HepG2 (cell line): Measurements from ENCODE around the gene PGS1. TPM values are rescaled to one million over a fixed set of nuclear protein-coding genes. Genes with fewer than 3 reads are reported as not detected.

Experiments used
- CSRNP2 ChIP-seq: sonication (generic); formaldehyde crosslinking; conservative IDR thresholded peaks from 2 replicates; pipeline ENCODE4 v1.8.0; 2022; ENCODE audit warnings: low read depth, missing genetic modification reagents
- FOSL1 ChIP-seq: sonication (generic); formaldehyde crosslinking; IDR thresholded peaks from 2 replicates; pipeline ENCODE4 v1.9.0; 2021; ENCODE audit warnings: missing genetic modification reagents, borderline replicate concordance
- GZF1 ChIP-seq: sonication (generic); formaldehyde crosslinking; IDR thresholded peaks from 2 replicates; pipeline ENCODE4 v1.5.1; 2020; ENCODE audit warnings: mild to moderate bottlenecking, missing genetic modification reagents
- HNF4G ChIP-seq, 2 experiments: sonication (generic) in 1 of 2; formaldehyde crosslinking in 1 of 2; IDR thresholded peaks; 2 replicates each; pipeline versions ENCODE4 v1.4.0 to v1.6.1; 2011 to 2020; ENCODE audit warnings: borderline replicate concordance in 2 of 2, low read depth in 2 of 2, mild to moderate bottlenecking in 2 of 2, low read length in 1 of 2, missing genetic modification reagents in 1 of 2, moderate library complexity in 1 of 2
- HNRNPUL1 ChIP-seq: fragments of 200-400 bp; formaldehyde crosslinking; IDR thresholded peaks from 2 replicates; pipeline ENCODE4 v1.6.1; 2017; ENCODE audit warnings: low read depth, mild to moderate bottlenecking, low read length, moderate library complexity
- KDM2A ChIP-seq: sonication (generic); formaldehyde crosslinking; IDR thresholded peaks from 2 replicates; pipeline ENCODE4 v1.4.0; 2020; ENCODE audit warnings: low read depth, missing genetic modification reagents, borderline replicate concordance
- MED13 ChIP-seq: sonication (generic); formaldehyde crosslinking; IDR thresholded peaks from 2 replicates; pipeline ENCODE4 v1.5.0; 2020; ENCODE audit warnings: missing genetic modification reagents
- MZF1 ChIP-seq: sonication (generic); formaldehyde crosslinking; IDR thresholded peaks from 2 replicates; pipeline ENCODE4 v1.8.1; 2023; ENCODE audit warnings: mild to moderate bottlenecking, missing genetic modification reagents, borderline replicate concordance
- RBFOX2 ChIP-seq: fragments of 200-400 bp; formaldehyde crosslinking; IDR thresholded peaks from 2 replicates; pipeline ENCODE4 v1.6.1; 2017; ENCODE audit warnings: low read depth, mild to moderate bottlenecking, low read length
- SPEN ChIP-seq: sonication (generic); formaldehyde crosslinking; IDR thresholded peaks from 2 replicates; pipeline ENCODE4 v1.5.1; 2020; ENCODE audit warnings: low read depth, mild to moderate bottlenecking, missing genetic modification reagents
- THAP9 ChIP-seq: sonication (generic); formaldehyde crosslinking; IDR thresholded peaks from 2 replicates; pipeline ENCODE4; 2020; ENCODE audit warnings: missing genetic modification reagents, mild to moderate bottlenecking, borderline replicate concordance
- TOE1 ChIP-seq: sonication (generic); formaldehyde crosslinking; IDR thresholded peaks from 2 replicates; pipeline ENCODE4 v1.4.0; 2020; ENCODE audit warnings: mild to moderate bottlenecking, missing genetic modification reagents
- ZNF350 ChIP-seq: sonication (generic); formaldehyde crosslinking; IDR thresholded peaks from 2 replicates; pipeline ENCODE4 v1.4.0; 2020; ENCODE audit warnings: mild to moderate bottlenecking, low read depth, missing genetic modification reagents, borderline replicate concordance
- ZNF432 ChIP-seq: sonication (generic); formaldehyde crosslinking; IDR thresholded peaks from 2 replicates; pipeline ENCODE4 v1.5.0; 2020; ENCODE audit warnings: missing genetic modification reagents, mild to moderate bottlenecking, borderline replicate concordance
- ZNF556 ChIP-seq: sonication (generic); formaldehyde crosslinking; IDR thresholded peaks from 2 replicates; pipeline ENCODE4 v1.4.0; 2020; ENCODE audit warnings: mild to moderate bottlenecking, missing genetic modification reagents, borderline replicate concordance
- ZNF652 ChIP-seq: IDR thresholded peaks from 2 replicates; pipeline ENCODE4 v1.6.1; 2016; ENCODE audit warnings: low read depth, borderline replicate concordance
- ZNF660 ChIP-seq: sonication (generic); formaldehyde crosslinking; IDR thresholded peaks from 2 replicates; pipeline ENCODE4 v1.5.1; 2020; ENCODE audit warnings: mild to moderate bottlenecking, low read depth, missing genetic modification reagents, borderline replicate concordance
- ZNF710 ChIP-seq: sonication (generic); formaldehyde crosslinking; IDR thresholded peaks from 2 replicates; pipeline ENCODE4 v1.5.0; 2020; ENCODE audit warnings: mild to moderate bottlenecking, missing genetic modification reagents, borderline replicate concordance
- ZSCAN9 ChIP-seq: IDR thresholded peaks from 2 replicates; pipeline ENCODE4 v1.6.1; 2016; ENCODE audit warnings: borderline replicate concordance
- polyA plus RNA-seq, 8 experiments: library from polyadenylated mRNA; depleted of rRNA in 3 of 8; stranded (reverse) in 7 of 8; unstranded in 1 of 8; fragments of >200 nt; fragmentation: Illumina TruSeq in 4 of 8; extraction: Trizol in 4 of 8; gene quantifications; 2 replicates each; pipeline versions ENCODE4 v1.2.1 to v1.2.3, GENCODE V29; 2011 to 2016; ENCODE audit warnings: low read depth in 4 of 8, missing spikeins in 1 of 8, mixed read lengths in 1 of 8; ENCODE audit not compliant: insufficient read depth in 1 of 8
- total RNA-seq, 5 experiments: library from RNA; depleted of rRNA; stranded (reverse); fragments of >200 nt; fragmentation: Illumina TruSeq; extraction: Trizol; gene quantifications; 2 replicates each; pipeline ENCODE4 v1.2.3, GENCODE V29; 2016; ENCODE audit warnings: low read depth in 1 of 5

Gene PGS1
- total and polyA plus RNA-seq, 2 of the 13 experiments (the other 11 are each of a cell fraction or from before 2014, with no cell fraction given), result 25.9 to 31.5 TPM

GRCh38 chr17:78355045-78355641 lies 23.3 kb upstream of the PGS1 start (continued):
- no peak for TF ChIP-seq ZNF660
- TF ChIP-seq RBFOX2, result no peak
- peak; percentile 67; the same call in 1 of the 2 replicates for TF ChIP-seq ZSCAN9 (CRISPR knock-in tag)
- no peak; the same call in 1 of the 2 replicates for TF ChIP-seq ZNF652 (CRISPR knock-in tag)
- TF ChIP-seq MZF1, result no peak
- TF ChIP-seq KDM2A (CRISPR knock-in tag), result no peak
- 0 out of 2 replicates have a peak, but pooled peaks have one; percentile 39 for TF ChIP-seq ZNF710 (CRISPR knock-in tag)
- no peak for TF ChIP-seq MED13 (CRISPR knock-in tag)
- no peak for TF ChIP-seq HNRNPUL1
- TF ChIP-seq ZNF432, result no peak
- TF ChIP-seq ZNF350 (CRISPR knock-in tag), result peak; percentile 24; the same call in 1 of the 2 replicates
- no peak; the same call in 1 of the 2 replicates for TF ChIP-seq THAP9 (CRISPR knock-in tag)
- no peak for TF ChIP-seq CSRNP2 (CRISPR knock-in tag)
- 0 out of 2 replicates have a peak, but pooled peaks have one; percentile 19 for TF ChIP-seq HNF4G (IDR thresholded peaks at IDR 0.05; ENCODE audit: borderline replicate concordance, low read depth, low read length)
- no peak; the same call in 1 of the 2 replicates for TF ChIP-seq HNF4G (CRISPR knock-in tag; IDR thresholded peaks at IDR 0.05; ENCODE audit: borderline replicate concordance, low read depth)
- TF ChIP-seq FOSL1 (CRISPR knock-in tag), result no peak
- TF ChIP-seq GZF1 (CRISPR knock-in tag), result no peak
- no peak for TF ChIP-seq TOE1 (CRISPR knock-in tag)
- TF ChIP-seq SPEN (CRISPR knock-in tag), result no peak
- TF ChIP-seq ZNF556 (CRISPR knock-in tag), result no peak
